Lower lobe of right lung (tissue), 2 donors: ENCODE data around the gene GRAMD2A. TPM values are rescaled to one million over a fixed set of nuclear protein-coding genes. Genes with fewer than 3 reads are reported as not detected.

Experiments
- ATAC-seq, 2 donors: fragments of 200-7000 bp; cut with Tn5 transposase; one replicate each; pipeline ENCODE4 v1.9.1; 2020 to 2022; ENCODE audit warnings: mild to moderate bottlenecking in 2 of 2, moderate library complexity in 2 of 2
- DNase-seq: peaks from one replicate; pipeline ENCODE4 v3.0.0-alpha.2; 2020
- H3K27ac ChIP-seq: fragments of 200-600 bp; one replicate; pipeline ENCODE4 v1.8.0; 2022
- H3K27me3 ChIP-seq: fragments of 200-600 bp; one replicate; pipeline ENCODE4 v1.8.0; 2022; ENCODE audit warnings: low read depth
- H3K36me3 ChIP-seq: fragments of 200-600 bp; one replicate; pipeline ENCODE4 v1.8.0; 2022; ENCODE audit warnings: mild to moderate bottlenecking
- H3K4me1 ChIP-seq: fragments of 200-600 bp; one replicate; pipeline ENCODE4 v1.8.0; 2022
- H3K4me3 ChIP-seq: fragments of 200-600 bp; one replicate; pipeline ENCODE4 v1.8.0; 2022; ENCODE audit warnings: mild to moderate bottlenecking
- H3K9me3 ChIP-seq: fragments of 200-600 bp; one replicate; pipeline ENCODE4 v1.8.0; 2022
- CTCF ChIP-seq: fragments of 200-600 bp; IDR thresholded peaks from one replicate; pipeline ENCODE4 v1.8.0; 2022; ENCODE audit warnings: antibody characterized with exemption, mild to moderate bottlenecking
- intact Hi-C: fragments of 100-400 bp; cut with DNase I; formaldehyde crosslinking; loops from one replicate; pipeline ENCODE4 v1.11.0; 2022
- long read RNA-seq: library from polyadenylated mRNA; unstranded; transcript quantifications from one replicate; pipeline ENCODE4 v2.0.0, GENCODE V29; 2021
- total RNA-seq: library from RNA; stranded (reverse); fragmentation: NEBNext Ultra II Directional; extraction: Animal tissue kit (Norgen Biotek cat#: 25700); gene quantifications from one replicate; pipeline ENCODE4 v1.2.1, GENCODE V29; 2021
- donor health status: DM: no; HTN: yes; CAD: no; lungs with severe emphysema.

GRAMD2A gene
- total RNA-seq = 29.3 TPM
- long read RNA-seq, transcript GRAMD2A-201 (12 exons, 3,281 nt) = major isoform, 20 of 56 reads
- long read RNA-seq, partial matches to known transcripts = 9 of 56 reads
- long read RNA-seq, other reads (novel, unspliced or antisense) = 27 of 56 reads

- Histone ChIP-seq H3K4me1 (peaks cover 29% of the 10 kb centered on the region), H3K27me3 (peaks cover 12% of the 10 kb centered on the region), H3K36me3 (peaks cover 40% of the 10 kb centered on the region), H3K4me3 (peak within 1 kb of the TSS; percentile 57), H3K9me3 (no peaks in the 10 kb centered on the region), H3K27ac (peak within 1 kb of the TSS; percentile 84)
- no peak for TF ChIP-seq CTCF
- intact Hi-C loops = loop anchor here (10.0 kb wide), 1 partner anchor 67 kb away; no protein-coding TSS in a partner anchor
- ATAC-seq = peak; percentile 78
- DNase-seq = peak; percentile 72
Measured at GRCh38 chr15:72197460-72198355, at the start of gene GRAMD2A. Gene GRAMD2A (minus strand): TSS chr15:72197787.

- intact Hi-C loops = no loop called here
- Histone ChIP-seq H3K9me3 (no peaks in the 10 kb centered on the region), H3K27me3 (no peaks in the 10 kb centered on the region), H3K4me3 (no peak overlapping the region), H3K36me3 (peaks cover 80% of the 10 kb centered on the region), H3K27ac (no peak overlapping the region), H3K4me1 (no peaks in the 10 kb centered on the region)
- DNase-seq = no peak
- ATAC-seq = no peak
- no peak for TF ChIP-seq CTCF
Measured at GRCh38 chr15:72242775-72243370, 45.3 kb upstream of the GRAMD2A start.

- no peak overlapping the region for H3K4me3 ChIP-seq
- ATAC-seq (no peak), DNase-seq (no peak)
- no peak for TF ChIP-seq CTCF
- peaks cover 51% of the 10 kb centered on the region for H3K36me3 ChIP-seq
- peaks cover 9% of the 10 kb centered on the region for H3K4me1 ChIP-seq
- no peaks in the 10 kb centered on the region for H3K9me3 ChIP-seq
- H3K27me3 ChIP-seq = no peaks in the 10 kb centered on the region
- H3K27ac ChIP-seq = no peak overlapping the region
- intact Hi-C loops = no loop called here
Measured at GRCh38 chr15:72239652-72240051, 42.1 kb upstream of the GRAMD2A start.

GRCh38 chr15:72238586-72238985, 41.0 kb upstream of the GRAMD2A start:
- no peak overlapping the region for H3K27ac ChIP-seq
- intact Hi-C loops = no loop called here
- no peaks in the 10 kb centered on the region for H3K27me3 ChIP-seq

GRCh38 chr15:72237853-72238224, 40.3 kb upstream of the GRAMD2A start:
- Histone ChIP-seq H3K9me3 (no peaks in the 10 kb centered on the region), H3K27ac (no peak overlapping the region), H3K27me3 (no peaks in the 10 kb centered on the region), H3K36me3 (peaks cover 32% of the 10 kb centered on the region), H3K4me1 (peaks cover 12% of the 10 kb centered on the region), H3K4me3 (no peak overlapping the region)
- no peak for DNase-seq
- intact Hi-C loops = no loop called here
- ATAC-seq = no peak
- no peak for TF ChIP-seq CTCF

More at GRCh38 chr15:72238586-72238985, 41.0 kb upstream of the GRAMD2A start:
- no peaks in the 10 kb centered on the region for H3K9me3 ChIP-seq
- peaks cover 40% of the 10 kb centered on the region for H3K36me3 ChIP-seq
- ATAC-seq (no peak), DNase-seq (no peak)
- peaks cover 9% of the 10 kb centered on the region for H3K4me1 ChIP-seq
- no peak for TF ChIP-seq CTCF
- no peak overlapping the region for H3K4me3 ChIP-seq
